H9 (cell line): ENCODE data around the gene PCDH9. TPM values are rescaled to one million over a fixed set of nuclear protein-coding genes. Genes with fewer than 3 reads are reported as not detected.

Experiments
- DNase-seq: peaks from one replicate; pipeline ENCODE4 v3.0.0-alpha.2; 2017
- H2AFZ ChIP-seq: one replicate; pipeline ENCODE4 v1.6.1; 2013; ENCODE audit warnings: mild to moderate bottlenecking, low read length, control low read depth, moderate library complexity
- H2AK5ac ChIP-seq: 2 replicates; pipeline ENCODE4 v1.6.1; 2013; ENCODE audit warnings: low read length, control low read depth, mixed read lengths; ENCODE audit not compliant: insufficient read length
- H2BK120ac ChIP-seq: one replicate; pipeline ENCODE4 v1.6.1; 2013; ENCODE audit warnings: low read depth, mild to moderate bottlenecking, low read length, control low read depth, inconsistent platforms; ENCODE audit not compliant: poor library complexity, severe bottlenecking
- H2BK12ac ChIP-seq: 2 replicates; pipeline ENCODE4 v1.6.1; 2013; ENCODE audit warnings: low read length, control low read depth, mixed read lengths, low read depth; ENCODE audit not compliant: insufficient read length
- H2BK15ac ChIP-seq: 2 replicates; pipeline ENCODE4 v1.6.1; 2013; ENCODE audit warnings: low read depth, low read length, control low read depth
- H2BK20ac ChIP-seq: one replicate; pipeline ENCODE4 v1.6.1; 2013; ENCODE audit warnings: low read depth, mild to moderate bottlenecking, low read length, control low read depth, inconsistent platforms; ENCODE audit not compliant: poor library complexity, severe bottlenecking
- H2BK5ac ChIP-seq: 2 replicates; pipeline ENCODE4 v1.6.1; 2013; ENCODE audit warnings: low read length, control low read depth, mixed read lengths; ENCODE audit not compliant: insufficient read length
- H3K14ac ChIP-seq: 2 replicates; pipeline ENCODE4 v1.6.1; 2013; ENCODE audit warnings: low read length, control low read depth; ENCODE audit not compliant: insufficient read depth
- H3K18ac ChIP-seq: 2 replicates; pipeline ENCODE4 v1.6.1; 2013; ENCODE audit warnings: low read depth, mild to moderate bottlenecking, mixed read lengths, low read length, control low read depth; ENCODE audit not compliant: insufficient read length
- H3K23ac ChIP-seq: 2 replicates; pipeline ENCODE4 v1.6.1; 2013; ENCODE audit warnings: low read length, control low read depth, mixed read lengths, low read depth; ENCODE audit not compliant: insufficient read length
- H3K23me2 ChIP-seq: 2 replicates; pipeline ENCODE4 v1.6.1; 2013; ENCODE audit warnings: low read depth, mild to moderate bottlenecking, mixed read lengths, low read length, control low read depth; ENCODE audit not compliant: insufficient read length, poor library complexity, severe bottlenecking
- H3K27ac ChIP-seq: 2 replicates; pipeline ENCODE4 v1.5.1; 2013; ENCODE audit warnings: low read length, control low read depth, mixed read lengths, low read depth; ENCODE audit not compliant: insufficient read length
- H3K27me3 ChIP-seq: 2 replicates; pipeline ENCODE4 v1.6.1; 2013; ENCODE audit warnings: low read length, control low read depth, inconsistent platforms; ENCODE audit not compliant: insufficient read depth
- H3K4ac ChIP-seq: 2 replicates; pipeline ENCODE4 v1.6.1; 2013; ENCODE audit warnings: low read depth, mild to moderate bottlenecking, control low read depth, inconsistent platforms, low read length, moderate library complexity
- H3K4me1 ChIP-seq: 2 replicates; pipeline ENCODE4 v1.6.1; 2013; ENCODE audit warnings: low read length, control low read depth, inconsistent platforms; ENCODE audit not compliant: insufficient read depth
- H3K4me2 ChIP-seq: 2 replicates; pipeline ENCODE4 v1.6.1; 2013; ENCODE audit warnings: low read length, control low read depth, mixed read lengths; ENCODE audit not compliant: insufficient read length, insufficient read depth
- H3K56ac ChIP-seq: 2 replicates; pipeline ENCODE4 v1.6.1; 2013; ENCODE audit warnings: low read depth, mild to moderate bottlenecking, mixed read lengths, low read length, control low read depth; ENCODE audit not compliant: insufficient read length
- H3K79me1 ChIP-seq: 2 replicates; pipeline ENCODE4 v1.6.1; 2013; ENCODE audit warnings: low read depth, mild to moderate bottlenecking, moderate library complexity, low read length, control low read depth, inconsistent platforms; ENCODE audit not compliant: insufficient read depth, poor library complexity, severe bottlenecking
- H3K79me2 ChIP-seq: 2 replicates; pipeline ENCODE4 v1.6.1; 2013; ENCODE audit warnings: low read length, control low read depth, inconsistent platforms; ENCODE audit not compliant: insufficient read depth
- H3K9ac ChIP-seq: 2 replicates; pipeline ENCODE4 v1.6.1; 2013; ENCODE audit warnings: low read length, control low read depth, mixed read lengths; ENCODE audit not compliant: insufficient read length; ENCODE audit errors: extremely low read depth
- H3K9me3 ChIP-seq: one replicate; pipeline ENCODE4 v1.6.1; 2013; ENCODE audit warnings: low read depth, low read length, inconsistent platforms; ENCODE audit not compliant: control insufficient read depth
- H3T11ph ChIP-seq: one replicate; pipeline ENCODE4 v1.6.1; 2013; ENCODE audit warnings: mild to moderate bottlenecking, low read length, control low read depth, inconsistent platforms
- H4K20me1 ChIP-seq: one replicate; pipeline ENCODE4 v1.6.1; 2013; ENCODE audit not compliant: control insufficient read depth, insufficient read length, insufficient read depth
- H4K5ac ChIP-seq: 2 replicates; pipeline ENCODE4 v1.6.1; 2013; ENCODE audit warnings: low read depth, mild to moderate bottlenecking, mixed read lengths, low read length, control low read depth; ENCODE audit not compliant: insufficient read length
- H4K8ac ChIP-seq: replicated peaks from 2 replicates; pipeline ENCODE4 v1.6.1; 2013; ENCODE audit warnings: low read length, control low read depth, mixed read lengths, low read depth; ENCODE audit not compliant: insufficient read length
- H4K91ac ChIP-seq: 2 replicates; pipeline ENCODE4 v1.6.1; 2013; ENCODE audit warnings: low read depth, mild to moderate bottlenecking, moderate library complexity, mixed read lengths, low read length, control low read depth; ENCODE audit not compliant: insufficient read length
- H3K27ac Mint-ChIP-seq, 3 experiments: 2 replicates in 2 of 3; 3 replicates in 1 of 3; pipeline ENCODE4 v1.8.0; 2020 to 2021; ENCODE audit warnings: mixed read lengths in 3 of 3, mild to moderate bottlenecking in 1 of 3, moderate library complexity in 1 of 3
- H3K27me3 Mint-ChIP-seq: 2 replicates; pipeline ENCODE4 v1.8.0; 2021; ENCODE audit warnings: low read depth, mild to moderate bottlenecking, moderate library complexity, mixed read lengths
- H3K36me3 Mint-ChIP-seq, 3 experiments: 2 replicates in 2 of 3; 3 replicates in 1 of 3; pipeline ENCODE4 v1.8.0; 2020 to 2021; ENCODE audit warnings: low read depth in 3 of 3, mixed read lengths in 3 of 3; ENCODE audit not compliant: insufficient read depth in 1 of 3
- H3K4me1 Mint-ChIP-seq, 2 experiments: 2 replicates each; pipeline ENCODE4 v1.8.0; 2020; ENCODE audit warnings: mixed read lengths in 2 of 2
- H3K4me3 Mint-ChIP-seq, 2 experiments: 2 replicates in 1 of 2; 3 replicates in 1 of 2; pipeline ENCODE4 v1.8.0; 2020 to 2021; ENCODE audit warnings: mild to moderate bottlenecking in 2 of 2, mixed read lengths in 2 of 2, moderate library complexity in 1 of 2
- H3K9me3 Mint-ChIP-seq, 2 experiments: 2 replicates in 1 of 2; 3 replicates in 1 of 2; pipeline ENCODE4 v1.8.0; 2020; ENCODE audit warnings: mild to moderate bottlenecking in 2 of 2, mixed read lengths in 2 of 2, moderate library complexity in 1 of 2
- CTCF ChIP-seq: fragments of 200-600 bp; sonication (generic); conservative IDR thresholded peaks from 3 replicates; pipeline ENCODE4 v1.8.0; 2021; ENCODE audit warnings: antibody characterized with exemption, mild to moderate bottlenecking
- total RNA-seq: library from RNA; stranded (reverse); gene quantifications from 2 replicates; pipeline ENCODE4 v1.2.1, GENCODE V29; 2021

The PCDH9 gene
- total RNA-seq, 1 experiment from 2014 or later, result 0.11 TPM

GRCh38 chr13:66716538-66716937 lies 513.6 kb downstream of the PCDH9 start:
- Histone ChIP-seq H3K18ac (no peak overlapping the region), H2AFZ (no peak overlapping the region)

More at GRCh38 chr13:66716538-66716937, 513.6 kb downstream of the PCDH9 start:
- no peak overlapping the region for H2BK5ac ChIP-seq
- H3K4me3 Mint-ChIP-seq, result no peak overlapping the region
- no peaks in the 10 kb centered on the region for H3K79me1 ChIP-seq
- H2AK5ac ChIP-seq, result no peak overlapping the region
- H2BK15ac ChIP-seq, result no peak overlapping the region
- no peaks in the 10 kb centered on the region for H3K27me3 ChIP-seq
- no peak overlapping the region for H2BK120ac ChIP-seq
- no peak overlapping the region for H4K5ac ChIP-seq
- H4K8ac ChIP-seq, result no peak overlapping the region
- no peak overlapping the region for H2BK20ac ChIP-seq
- H4K91ac ChIP-seq, result no peak overlapping the region
- no peak overlapping the region for H3K14ac ChIP-seq
- no peaks in the 10 kb centered on the region for H3K27me3 Mint-ChIP-seq
- no peak overlapping the region for H3K4ac ChIP-seq
- no peak overlapping the region for H3K4me2 ChIP-seq
- TF ChIP-seq CTCF, result no peak
- H3K23ac ChIP-seq, result no peak overlapping the region
- no peak overlapping the region for H3K27ac Mint-ChIP-seq
- no peaks in the 10 kb centered on the region for H3K23me2 ChIP-seq
- H3K9me3 ChIP-seq, result no peaks in the 10 kb centered on the region
- no peak overlapping the region for H3K27ac ChIP-seq
- no peak overlapping the region for H3K56ac ChIP-seq
- no peak overlapping the region for H2BK12ac ChIP-seq
- H3K79me2 ChIP-seq, result no peaks in the 10 kb centered on the region
- H3K4me1 Mint-ChIP-seq, result no peaks in the 10 kb centered on the region
- H3K36me3 Mint-ChIP-seq, result no peaks in the 10 kb centered on the region
- H3K9me3 Mint-ChIP-seq, result no peaks in the 10 kb centered on the region
- DNase-seq, result no peak
- no peak overlapping the region for H3K9ac ChIP-seq
- no peaks in the 10 kb centered on the region for H4K20me1 ChIP-seq
- H3T11ph ChIP-seq, result no peak overlapping the region
- no peaks in the 10 kb centered on the region for H3K4me1 ChIP-seq
